HepG2 (cell line): ENCODE results near the gene PRSS36. TPM values are rescaled to one million over a fixed set of nuclear protein-coding genes. Genes with fewer than 3 reads are reported as not detected.

Experiments
- ATAC-seq: fragments of 200-7000 bp; cut with Tn5 transposase; 3 replicates; pipeline ENCODE4 v1.9.1; 2020; ENCODE audit warnings: mild to moderate bottlenecking, moderate library complexity
- BruUV-seq: library from RNA; stranded (reverse); fragments of 400-500 nt; replicated peaks from 2 replicates; lab custom pipeline; 2021; lab: Mats Ljungman, UMichigan
- CTCF ChIA-PET: fragments of 300-600 bp; formaldehyde crosslinking; extraction: SDS; loops from one replicate; lab custom pipeline; 2021; ENCODE audit warnings: low total read pairs, inconsistent platforms, low intra/inter-chr PET ratio; lab: Yijun Ruan, JAX
- POLR2A ChIA-PET: fragments of 350-600 bp; sonication (Branson Sonifier 250); formaldehyde crosslinking; loops from one replicate; lab custom pipeline; 2020; ENCODE audit warnings: antibody characterized with exemption, inconsistent platforms; lab: Yijun Ruan, JAX
- DNase-seq: peaks from one replicate; pipeline ENCODE4 v3.0.0-alpha.2; 2015; ENCODE audit warnings: low spot score
- FAIRE-seq: peaks from 3 replicates; lab custom pipeline; 2011; peaks lifted over from hg19 to GRCh38; lab: Jason Lieb, UNC
- H2AFZ ChIP-seq: one replicate; pipeline ENCODE4 v1.6.1; 2011; ENCODE audit warnings: low read length, inconsistent platforms
- H3K27ac ChIP-seq: fragments of 300-600 bp; 3 replicates; pipeline ENCODE4 v1.8.0; 2011; ENCODE audit warnings: mixed run types, mild to moderate bottlenecking, mixed read lengths, low read length, inconsistent platforms; ENCODE audit not compliant: insufficient read depth; ENCODE audit errors: extremely low read length
- H3K27me3 ChIP-seq, 2 experiments: fragments of 200-600 bp in 1 of 2; 2 replicates in 1 of 2; 3 replicates in 1 of 2; pipeline versions ENCODE4 v1.6.0 to v1.8.0; 2011; ENCODE audit warnings: low read length in 2 of 2, mild to moderate bottlenecking in 2 of 2, moderate library complexity in 2 of 2, inconsistent platforms in 1 of 2; ENCODE audit not compliant: insufficient read depth in 2 of 2, control insufficient read depth in 1 of 2
- H3K36me3 ChIP-seq, 2 experiments: fragments of 200-600 bp in 1 of 2; replicated peaks in 1 of 2; 2 replicates in 1 of 2; 3 replicates in 1 of 2; pipeline versions ENCODE4 v1.5.1 to v1.8.0; 2011; ENCODE audit warnings: low read length in 2 of 2, inconsistent platforms in 1 of 2; ENCODE audit not compliant: insufficient read depth in 2 of 2, control insufficient read depth in 1 of 2
- H3K4me1 ChIP-seq: 2 replicates; pipeline ENCODE4 v1.5.1; 2012; ENCODE audit warnings: low read length, inconsistent platforms; ENCODE audit not compliant: insufficient read depth
- H3K4me2 ChIP-seq: 2 replicates; pipeline ENCODE4 v1.6.0; 2011; ENCODE audit warnings: low read depth, low read length, inconsistent platforms
- H3K4me3 ChIP-seq, 3 experiments: fragments of 200-600 bp in 1 of 3; sonication (generic), shearing (Covaris generic) in 1 of 3; replicated peaks in 1 of 3; 2 replicates each; pipeline ENCODE4 v1.5.1; 2011 to 2016; ENCODE audit warnings: low read length in 3 of 3, inconsistent platforms in 2 of 3, low read depth in 2 of 3, mild to moderate bottlenecking in 2 of 3, control low read depth in 1 of 3, mixed read lengths in 1 of 3; ENCODE audit not compliant: insufficient read depth in 1 of 3
- H3K79me2 ChIP-seq: one replicate; pipeline ENCODE4 v1.6.1; 2011; ENCODE audit warnings: low read length, inconsistent platforms; ENCODE audit not compliant: insufficient read depth
- H3K9ac ChIP-seq: 2 replicates; pipeline ENCODE4 v1.6.0; 2011; ENCODE audit warnings: mild to moderate bottlenecking, low read depth, low read length, inconsistent platforms; ENCODE audit not compliant: insufficient read depth
- H3K9me3 ChIP-seq: 2 replicates; pipeline ENCODE4 v1.5.1; 2012; ENCODE audit warnings: mild to moderate bottlenecking, low read length
- H4K20me1 ChIP-seq: 2 replicates; pipeline ENCODE4 v1.6.0; 2011; ENCODE audit warnings: inconsistent platforms, mild to moderate bottlenecking, low read length, moderate library complexity; ENCODE audit not compliant: insufficient read depth
- ARID5B ChIP-seq: IDR thresholded peaks from 2 replicates; pipeline ENCODE4 v1.4.0; 2020; ENCODE audit warnings: mild to moderate bottlenecking, missing genetic modification reagents
- CCDC6 ChIP-seq: sonication (generic); formaldehyde crosslinking; IDR thresholded peaks from 2 replicates; pipeline ENCODE4 v1.8.1; 2022; ENCODE audit warnings: mild to moderate bottlenecking, missing genetic modification reagents, moderate library complexity
- GMEB1 ChIP-seq: sonication (generic); formaldehyde crosslinking; IDR thresholded peaks from 2 replicates; pipeline ENCODE4 v1.5.1; 2020; ENCODE audit warnings: missing genetic modification reagents, mild to moderate bottlenecking, borderline replicate concordance
- HOXA9 ChIP-seq: sonication (generic); formaldehyde crosslinking; IDR thresholded peaks from 2 replicates; pipeline ENCODE4 v1.8.1; 2022; ENCODE audit warnings: missing genetic modification reagents, mild to moderate bottlenecking, moderate library complexity, borderline replicate concordance
- KDM2A ChIP-seq: sonication (generic); formaldehyde crosslinking; IDR thresholded peaks from 2 replicates; pipeline ENCODE4 v1.4.0; 2020; ENCODE audit warnings: low read depth, missing genetic modification reagents, borderline replicate concordance
- LCORL ChIP-seq, 2 experiments: fragments of 450-650 bp in 1 of 2; sonication (generic) in 1 of 2; formaldehyde crosslinking in 1 of 2; IDR thresholded peaks; 2 replicates each; pipeline versions ENCODE4 v1.5.0 to v1.6.1; 2017 to 2020; ENCODE audit warnings: antibody characterized with exemption in 1 of 2, missing genetic modification reagents in 1 of 2
- RBAK ChIP-seq: sonication (generic); formaldehyde crosslinking; IDR thresholded peaks from 2 replicates; pipeline ENCODE4 v1.5.1; 2020; ENCODE audit warnings: mild to moderate bottlenecking, missing genetic modification reagents
- SMAD1 ChIP-seq: sonication (generic); formaldehyde crosslinking; IDR thresholded peaks from 2 replicates; pipeline ENCODE4 v1.4.0; 2020; ENCODE audit warnings: missing genetic modification reagents, low read depth, mild to moderate bottlenecking, borderline replicate concordance
- XBP1 ChIP-seq: sonication (generic); formaldehyde crosslinking; IDR thresholded peaks from 2 replicates; pipeline ENCODE4 v1.5.0; 2020; ENCODE audit warnings: missing genetic modification reagents
- ZFAT ChIP-seq: sonication (generic); formaldehyde crosslinking; conservative IDR thresholded peaks from 2 replicates; pipeline ENCODE4 v1.8.1; 2023; ENCODE audit warnings: missing genetic modification reagents, inconsistent platforms
- ZMYM4 ChIP-seq: sonication (generic); formaldehyde crosslinking; IDR thresholded peaks from 2 replicates; pipeline ENCODE4 v1.8.1; 2023; ENCODE audit warnings: mild to moderate bottlenecking, missing genetic modification reagents
- ZNF382 ChIP-seq: sonication (generic); formaldehyde crosslinking; IDR thresholded peaks from 2 replicates; pipeline ENCODE4 v1.5.0; 2020; ENCODE audit warnings: missing genetic modification reagents, mild to moderate bottlenecking, borderline replicate concordance
- ZNF567 ChIP-seq: sonication (generic); formaldehyde crosslinking; IDR thresholded peaks from 2 replicates; pipeline ENCODE4 v1.8.1; 2023; ENCODE audit warnings: mild to moderate bottlenecking, missing genetic modification reagents, borderline replicate concordance
- ZNF740 ChIP-seq: sonication (generic); formaldehyde crosslinking; IDR thresholded peaks from 2 replicates; pipeline ENCODE4 v1.4.0; 2020; ENCODE audit warnings: missing genetic modification reagents
- ZNF761 ChIP-seq: sonication (generic); formaldehyde crosslinking; conservative IDR thresholded peaks from 2 replicates; pipeline ENCODE4 v1.4.0; 2020; ENCODE audit warnings: mild to moderate bottlenecking, missing genetic modification reagents
- WGBS: methylation state at CpG from one replicate; pipeline ENCODE4 v1.1.6; 2017; ENCODE audit warnings: low lambda C conversion rate; 5-methylcytosine and 5-hydroxymethylcytosine counted together
- in situ Hi-C: cut with HindIII; loops from 2 replicates; pipeline ENCODE4 v1.10.0; 2017; ENCODE audit warnings: low pct_unique_long_range_greater_than_20kb; ENCODE audit not compliant: extremely low pct_ligation_motif_present
- intact Hi-C: fragments of 100-400 bp; cut with micrococcal nuclease; formaldehyde crosslinking; loops from one replicate; pipeline ENCODE4 v1.10.0; 2022; ENCODE audit not compliant: unreplicated experiment
- polyA plus RNA-seq, 8 experiments: library from polyadenylated mRNA; depleted of rRNA in 3 of 8; stranded (reverse) in 7 of 8; unstranded in 1 of 8; fragments of >200 nt; fragmentation: Illumina TruSeq in 4 of 8; extraction: Trizol in 4 of 8; gene quantifications; 2 replicates each; pipeline versions ENCODE4 v1.2.1 to v1.2.3, GENCODE V29; 2011 to 2016; ENCODE audit warnings: low read depth in 4 of 8, missing spikeins in 1 of 8, mixed read lengths in 1 of 8; ENCODE audit not compliant: insufficient read depth in 1 of 8
- total RNA-seq, 5 experiments: library from RNA; depleted of rRNA; stranded (reverse); fragments of >200 nt; fragmentation: Illumina TruSeq; extraction: Trizol; gene quantifications; 2 replicates each; pipeline ENCODE4 v1.2.3, GENCODE V29; 2016; ENCODE audit warnings: low read depth in 1 of 5

Gene PRSS36
- total and polyA plus RNA-seq, 2 of the 13 experiments (the other 11 are each of a cell fraction or from before 2014, with no cell fraction given), result 1.5 to 2.1 TPM

GRCh38 chr16:31138621-31139578 lies 11.0 kb downstream of the PRSS36 start:
- ChIA-PET POLR2A (interaction anchor here (1.1 to 11.4 kb wide), 8 partner anchors 9 to 189 kb away, joined by 3 to 275 read pairs (median 5); partner anchors contain the start of genes FUS, KAT8, VKORC1 and ZNF646), CTCF (no interaction called here)
- Histone ChIP-seq H4K20me1 (no peaks in the 10 kb centered on the region), H3K4me2 (peak overlapping the region; percentile 91), H3K4me3 (peak overlapping the region; percentile 29 to 67 (median 41)), H3K36me3 (no peaks in the 10 kb centered on the region), H2AFZ (no peak overlapping the region), H3K79me2 (no peaks in the 10 kb centered on the region), H3K27me3 (peaks cover 2 to 3% of the 10 kb centered on the region in 2 experiments; a peak in 2 of 5 replicates), H3K4me1 (peaks cover 78% of the 10 kb centered on the region), H3K9ac (peak overlapping the region; percentile 51), H3K9me3 (no peaks in the 10 kb centered on the region), H3K27ac (peak overlapping the region; percentile 6)
- ATAC-seq (peak; percentile 0; the same call in 1 of the 3 replicates), FAIRE-seq (no peak), DNase-seq (peak; percentile 41)
- in situ Hi-C loops, result no loop called here
- no TSS peak for BruUV-seq
- intact Hi-C loops, result no loop called here
- 6% methylated on average over 21 of the region's 27 CpGs for WGBS
- no peak for TF ChIP-seq ZNF382 (CRISPR knock-in tag)
- 0 out of 2 replicates have a peak, but pooled peaks have one; percentile 18 for TF ChIP-seq ARID5B (CRISPR knock-in tag)
- TF ChIP-seq ZNF567 (CRISPR knock-in tag), result peak; percentile 43; the same call in 1 of the 2 replicates
- no peak for TF ChIP-seq XBP1 (CRISPR knock-in tag)
- TF ChIP-seq SMAD1, result 0 out of 2 replicates have a peak, but pooled peaks have one; percentile 73
- TF ChIP-seq ZNF740 (CRISPR knock-in tag), result no peak
- peak; percentile 11; the same call in 1 of the 2 replicates for TF ChIP-seq GMEB1
- no peak for TF ChIP-seq ZMYM4 (CRISPR knock-in tag)
- TF ChIP-seq CCDC6, result no peak
- no peak for TF ChIP-seq RBAK (CRISPR knock-in tag)
- no peak for TF ChIP-seq LCORL (IDR thresholded peaks at IDR 0.05)
- peak; percentile 31; the same call in 1 of the 2 replicates for TF ChIP-seq LCORL (CRISPR knock-in tag; IDR thresholded peaks at IDR 0.05)
- TF ChIP-seq KDM2A (CRISPR knock-in tag), result no peak; the same call in 1 of the 2 replicates
- TF ChIP-seq HOXA9 (CRISPR knock-in tag), result no peak
- no peak for TF ChIP-seq ZFAT
- TF ChIP-seq ZNF761, result no peak
